H1 (cell line): ENCODE data around the gene CADM2. TPM values are rescaled to one million over a fixed set of nuclear protein-coding genes. Genes with fewer than 3 reads are reported as not detected.

Experiments used
- CTCF ChIA-PET: fragments of 300-600 bp; sonication (Branson Sonifier 250); formaldehyde crosslinking; loops from one replicate; lab custom pipeline; 2021; ENCODE audit not compliant: partially characterized antibody; lab: Charles Lee
- POLR2A ChIA-PET: fragments of 300-600 bp; sonication (Branson Sonifier 250); formaldehyde crosslinking; loops from one replicate; lab custom pipeline; 2021; ENCODE audit warnings: inconsistent platforms; ENCODE audit not compliant: partially characterized antibody; lab: Charles Lee
- DNase-seq, 2 experiments: peaks; one replicate each; pipeline versions ENCODE4 v3.0.0 to v3.0.0-alpha.2; 2010 to 2022; ENCODE audit warnings: low spot score in 2 of 2, low read depth in 1 of 2, mixed read lengths in 1 of 2
- FAIRE-seq: peaks from 2 replicates; lab custom pipeline; 2011; peaks lifted over from hg19 to GRCh38; lab: Jason Lieb, UNC
- H2AFZ ChIP-seq: 2 replicates; pipeline ENCODE4 v1.8.1; 2012; ENCODE audit warnings: low read length, inconsistent platforms
- H2AK5ac ChIP-seq: 2 replicates; pipeline ENCODE4 v1.6.1; 2013; ENCODE audit warnings: low read depth, low read length
- H2BK120ac ChIP-seq: replicated peaks from 2 replicates; pipeline ENCODE3; 2013; ENCODE audit warnings: low read depth, low read length, inconsistent platforms
- H2BK12ac ChIP-seq: 2 replicates; pipeline ENCODE4 v1.6.1; 2013; ENCODE audit warnings: low read depth, low read length
- H2BK15ac ChIP-seq: 2 replicates; pipeline ENCODE4 v1.6.1; 2013; ENCODE audit warnings: low read length
- H2BK20ac ChIP-seq: 2 replicates; pipeline ENCODE4 v1.6.1; 2013; ENCODE audit warnings: low read length
- H2BK5ac ChIP-seq: 2 replicates; pipeline ENCODE4 v1.6.1; 2013; ENCODE audit warnings: low read depth, low read length
- H3K14ac ChIP-seq: 2 replicates; pipeline ENCODE4 v1.6.1; 2013; ENCODE audit warnings: inconsistent platforms; ENCODE audit not compliant: insufficient read length
- H3K18ac ChIP-seq: 2 replicates; pipeline ENCODE4 v1.6.1; 2013; ENCODE audit warnings: low read length; ENCODE audit errors: extremely low read depth
- H3K23ac ChIP-seq: 2 replicates; pipeline ENCODE4 v1.6.1; 2013; ENCODE audit warnings: inconsistent platforms; ENCODE audit not compliant: insufficient read length
- H3K23me2 ChIP-seq: 2 replicates; pipeline ENCODE4 v1.6.1; 2013; ENCODE audit warnings: low read depth, low read length
- H3K27ac ChIP-seq: 2 replicates; pipeline ENCODE4 v1.6.1; 2011; ENCODE audit warnings: low read depth, low read length, inconsistent platforms
- H3K27me3 ChIP-seq, 4 experiments: replicated peaks in 1 of 4; 1 replicate in 1 of 4; 2 replicates in 3 of 4; pipeline versions ENCODE4 v1.6.1 to v1.8.1; 2011 to 2013; ENCODE audit warnings: low read length in 3 of 4, mild to moderate bottlenecking in 3 of 4, inconsistent platforms in 2 of 4, mixed read lengths in 2 of 4, moderate library complexity in 1 of 4; ENCODE audit not compliant: control insufficient read depth in 3 of 4, insufficient read depth in 3 of 4; ENCODE audit errors: extremely low read depth in 1 of 4
- H3K36me3 ChIP-seq, 4 experiments: 2 replicates each; pipeline versions ENCODE4 v1.6.1 to v1.8.1; 2011 to 2013; ENCODE audit warnings: mild to moderate bottlenecking in 4 of 4, low read length in 3 of 4, moderate library complexity in 2 of 4, control low read depth in 1 of 4, inconsistent platforms in 1 of 4; ENCODE audit not compliant: insufficient read depth in 4 of 4, control insufficient read depth in 2 of 4
- H3K4ac ChIP-seq: replicated peaks from 2 replicates; pipeline ENCODE3; 2013; ENCODE audit warnings: low read length, low read depth, mixed read lengths, inconsistent platforms; ENCODE audit not compliant: insufficient read length
- H3K4me1 ChIP-seq, 4 experiments: replicated peaks in 1 of 4; 1 replicate in 1 of 4; 2 replicates in 3 of 4; pipeline versions ENCODE4 v1.6.1 to v1.8.1; 2011 to 2013; ENCODE audit warnings: low read length in 3 of 4, inconsistent platforms in 2 of 4, mixed read lengths in 1 of 4; ENCODE audit not compliant: insufficient read depth in 4 of 4, control insufficient read depth in 3 of 4
- H3K4me2 ChIP-seq, 2 experiments: 2 replicates each; pipeline versions ENCODE4 v1.6.1 to v1.8.1; 2011 to 2013; ENCODE audit warnings: low read depth in 2 of 2, low read length in 2 of 2, control low read depth in 1 of 2, inconsistent platforms in 1 of 2, mild to moderate bottlenecking in 1 of 2; ENCODE audit not compliant: insufficient read depth in 1 of 2
- H3K4me3 ChIP-seq, 4 experiments: fragments of 200-600, 300-600 bp in 1 of 4; sonication (generic), shearing (Covaris generic), sonication (Bioruptor Twin) in 1 of 4; 2 replicates each; pipeline versions ENCODE4 v1.5.1 to v1.8.1; 2011 to 2016; ENCODE audit warnings: low read length in 4 of 4, low read depth in 3 of 4, control low read depth in 2 of 4, inconsistent platforms in 2 of 4, mild to moderate bottlenecking in 2 of 4, mixed read lengths in 1 of 4, moderate library complexity in 1 of 4; ENCODE audit not compliant: insufficient read depth in 2 of 4; ENCODE audit errors: extremely low read depth in 1 of 4
- H3K56ac ChIP-seq: replicated peaks from 2 replicates; pipeline ENCODE3; 2013; ENCODE audit warnings: low read depth, mild to moderate bottlenecking, mixed read lengths, low read length, inconsistent platforms; ENCODE audit not compliant: insufficient read length
- H3K79me1 ChIP-seq: 2 replicates; pipeline ENCODE4 v1.6.1; 2013; ENCODE audit warnings: low read depth, low read length, control low read depth
- H3K79me2 ChIP-seq, 2 experiments: 2 replicates each; pipeline versions ENCODE4 v1.6.1 to v1.8.1; 2012 to 2013; ENCODE audit warnings: low read length in 2 of 2, mild to moderate bottlenecking in 2 of 2, inconsistent platforms in 1 of 2; ENCODE audit not compliant: insufficient read depth in 2 of 2, control insufficient read depth in 1 of 2
- H3K9ac ChIP-seq, 4 experiments: replicated peaks in 1 of 4; 1 replicate in 1 of 4; 2 replicates in 3 of 4; pipeline versions ENCODE4 v1.6.1 to v1.8.1; 2011 to 2013; ENCODE audit warnings: low read depth in 3 of 4, low read length in 3 of 4, control low read depth in 2 of 4, mild to moderate bottlenecking in 2 of 4, moderate library complexity in 2 of 4, inconsistent platforms in 1 of 4; ENCODE audit errors: extremely low read depth in 1 of 4
- H3K9me3 ChIP-seq, 2 experiments: 2 replicates each; pipeline versions ENCODE4 v1.6.1 to v1.8.1; 2012 to 2013; ENCODE audit warnings: mild to moderate bottlenecking in 2 of 2, moderate library complexity in 2 of 2, control low read depth in 1 of 2, inconsistent platforms in 1 of 2, low read depth in 1 of 2, low read length in 1 of 2, mixed read lengths in 1 of 2; ENCODE audit not compliant: insufficient read depth in 2 of 2
- H4K20me1 ChIP-seq, 2 experiments: replicated peaks in 1 of 2; 2 replicates each; pipeline versions ENCODE3 to v1.8.1; 2011 to 2013; ENCODE audit warnings: inconsistent platforms in 2 of 2, low read length in 2 of 2, mild to moderate bottlenecking in 1 of 2; ENCODE audit not compliant: insufficient read depth in 2 of 2, control insufficient read depth in 1 of 2
- H4K5ac ChIP-seq: 2 replicates; pipeline ENCODE4 v1.6.1; 2013; ENCODE audit warnings: low read length, low read depth, mixed read lengths, inconsistent platforms; ENCODE audit not compliant: insufficient read length
- H4K8ac ChIP-seq: 2 replicates; pipeline ENCODE4 v1.8.0; 2013; ENCODE audit warnings: mild to moderate bottlenecking, moderate library complexity, low read length, inconsistent platforms; ENCODE audit not compliant: insufficient read depth; ENCODE audit errors: extremely low read depth
- H4K91ac ChIP-seq: replicated peaks from 2 replicates; pipeline ENCODE3; 2013; ENCODE audit warnings: low read length, mixed read lengths, inconsistent platforms; ENCODE audit not compliant: insufficient read length
- CEBPB ChIP-seq: IDR thresholded peaks from 2 replicates; pipeline ENCODE4 v1.6.1; 2012; ENCODE audit warnings: low read depth, low read length
- GABPA ChIP-seq: IDR thresholded peaks from 2 replicates; pipeline ENCODE4 v1.6.1; 2011; ENCODE audit warnings: mild to moderate bottlenecking, low read length, moderate library complexity, borderline replicate concordance; ENCODE audit not compliant: insufficient read depth
- PHF8 ChIP-seq: fragments of 200-600 bp; sonication (generic); conservative IDR thresholded peaks from 2 replicates; pipeline ENCODE4 v1.7.1; 2012; ENCODE audit warnings: low read depth, mild to moderate bottlenecking, inconsistent platforms, low read length, moderate library complexity
- RXRA ChIP-seq: IDR thresholded peaks from 2 replicates; pipeline ENCODE4 v1.6.1; 2011; ENCODE audit warnings: low read depth, mild to moderate bottlenecking, low read length, moderate library complexity; ENCODE audit not compliant: insufficient read depth
- TBP ChIP-seq: IDR thresholded peaks from 2 replicates; pipeline ENCODE4 v1.6.1; 2011; ENCODE audit warnings: low read depth, low read length, improper control_type of control experiment
- TEAD4 ChIP-seq: IDR thresholded peaks from 2 replicates; pipeline ENCODE4 v1.6.1; 2012; ENCODE audit warnings: low read depth, low read length, inconsistent platforms, mixed read lengths
- WGBS, 2 experiments: shearing (Covaris generic) in 1 of 2; methylation state at CpG; one replicate each; pipeline versions ENCODE4 v1.1.6 to v1.1.7; 2013 to 2015; ENCODE audit warnings: low lambda C conversion rate in 2 of 2, mixed read lengths in 2 of 2, inconsistent platforms in 1 of 2, low coverage in 1 of 2, missing lambda C conversion rate in 1 of 2; ENCODE audit not compliant: insufficient replicate concordance in 2 of 2, insufficient coverage in 1 of 2, insufficient read length in 1 of 2; ENCODE audit errors: extremely low coverage in 1 of 2, missing lambda C conversion rate in 1 of 2; 5-methylcytosine and 5-hydroxymethylcytosine counted together
- polyA plus RNA-seq, 7 experiments: library from polyadenylated mRNA; depleted of rRNA in 3 of 7; stranded (reverse) in 5 of 7; unstranded in 2 of 7; fragments of >200 nt in 5 of 7; fragments of 200-250 nt in 2 of 7; gene quantifications; 1 replicate in 5 of 7; 2 replicates in 1 of 7; 4 replicates in 1 of 7; pipeline versions ENCODE4 v1.2.1 to v1.2.3, GENCODE V29; 2011 to 2013; ENCODE audit warnings: missing spikeins in 2 of 7, mixed read lengths in 2 of 7
- total RNA-seq: library from RNA; stranded (reverse); fragmentation: NEBNext Ultra II Directional; extraction: Animal tissue kit (Norgen Biotek cat#: 25700); gene quantifications from 2 replicates; pipeline ENCODE4 v1.2.1, GENCODE V29; 2021

The CADM2 gene
- total and polyA plus RNA-seq, 2 of the 8 experiments (the other 6 are each of a cell fraction or from before 2014, with no cell fraction given) = 14.9 to 20.9 TPM

GRCh38 chr3:84967767-84968581 lies 9.2 kb downstream of the CADM2 start:
- no peaks in the 10 kb centered on the region for H3K36me3 ChIP-seq
- no peak overlapping the region for H3K9ac ChIP-seq
- no peak overlapping the region; the same call in 1 of the 2 replicates for H2BK5ac ChIP-seq
- peak overlapping the region; percentile 90 for H4K5ac ChIP-seq
- no peaks in the 10 kb centered on the region for H3K23me2 ChIP-seq
- no peak overlapping the region for H3K18ac ChIP-seq
- H2AK5ac ChIP-seq = no peak overlapping the region
- no peak overlapping the region for H2BK12ac ChIP-seq
- 0 out of 2 replicates have a peak overlapping the region, but pooled peaks have one; percentile 19 for H2BK20ac ChIP-seq
- no peaks in the 10 kb centered on the region for H3K79me1 ChIP-seq
- POLR2A ChIA-PET = interaction anchor here (1.6 kb wide), 1 partner anchor 9 kb away, joined by 6 read pairs; the partner anchor contains the start of gene CADM2
- H3K4ac ChIP-seq = no peak overlapping the region
- H4K91ac ChIP-seq = peak overlapping the region; percentile 25
- CTCF ChIA-PET = interaction anchor here (1.6 kb wide), 1 partner anchor 419 kb away, joined by 4 read pairs; no protein-coding TSS in a partner anchor
- H3K4me2 ChIP-seq = peak overlapping the region; percentile 36 to 64; a peak in 3 of 4 replicates
- H3K4me1 ChIP-seq = peaks cover 2 to 29% (median 5%) of the 10 kb centered on the region in 4 experiments; a peak in 5 of 7 replicates
- H3K56ac ChIP-seq = peak overlapping the region; percentile 32
- 12% methylated on average over 5 of the region's 5 CpGs; no CpG with 5 or more reads in 1 of the 2 experiments for WGBS, 2 experiments
- H2BK15ac ChIP-seq = no peak overlapping the region
- peak; percentile 60 for FAIRE-seq
- H3K27ac ChIP-seq = 0 out of 2 replicates have a peak overlapping the region, but pooled peaks have one; percentile 30
- H4K20me1 ChIP-seq = no peaks in the 10 kb centered on the region
- no peaks in the 10 kb centered on the region for H3K9me3 ChIP-seq
- DNase-seq = peak in 1 of 2 experiments; percentile 21
- peaks cover 3 to 94% of the 10 kb centered on the region in 2 experiments; a peak in 3 of 4 replicates for H3K79me2 ChIP-seq
- no peak overlapping the region for H2AFZ ChIP-seq
- H4K8ac ChIP-seq = no peak overlapping the region
- H3K4me3 ChIP-seq = peak overlapping the region in 1 of 4 experiments; percentile 48; a peak in 2 of 8 replicates
- H3K27me3 ChIP-seq = no peaks in the 10 kb centered on the region
- H3K23ac ChIP-seq = no peak overlapping the region
- no peak overlapping the region for H2BK120ac ChIP-seq
- H3K14ac ChIP-seq = no peak overlapping the region
- no peak for TF ChIP-seq GABPA
- TF ChIP-seq RXRA = no peak
- no peak for TF ChIP-seq PHF8
- TF ChIP-seq TEAD4 = peak; percentile 65; the same call in 1 of the 2 replicates
- no peak for TF ChIP-seq TBP
- TF ChIP-seq CEBPB = peak; percentile 78
